NCI-H2196 treated with DMSO at 0.1 percent for 48 hours (cell line): Measurements from ENCODE around the gene RAB4A.

Experiments
- DNase-seq: peaks from one replicate; lab custom pipeline; 2025; ENCODE audit not compliant: unreplicated experiment; lab: John Stamatoyannopoulos, UW

Gene RAB4A

GRCh38 chr1:229243638-229244037, 27.3 kb upstream of the RAB4A start:
- no peak for DNase-seq

- DNase-seq: no peak
Measured at GRCh38 chr1:229244091-229244490, 26.8 kb upstream of the RAB4A start.

GRCh38 chr1:229247871-229248270, 23.0 kb upstream of the RAB4A start:
- DNase-seq: no peak

GRCh38 chr1:229248821-229249817, 21.8 kb upstream of the RAB4A start:
- DNase-seq: no peak

GRCh38 chr1:229249854-229250644, 20.9 kb upstream of the RAB4A start:
- no peak for DNase-seq

GRCh38 chr1:229251185-229251584, 19.7 kb upstream of the RAB4A start:
- DNase-seq: no peak

- no peak for DNase-seq
Measured at GRCh38 chr1:229252228-229252984, 18.5 kb upstream of the RAB4A start.

GRCh38 chr1:229253151-229253974, 17.5 kb upstream of the RAB4A start:
- no peak for DNase-seq

GRCh38 chr1:229254910-229255541, 15.9 kb upstream of the RAB4A start:
- DNase-seq: no peak

GRCh38 chr1:229258031-229258756, 12.7 kb upstream of the RAB4A start:
- peak; percentile 48 for DNase-seq

GRCh38 chr1:229258757-229259060, 12.2 kb upstream of the RAB4A start:
- no peak for DNase-seq

- DNase-seq: no peak
Measured at GRCh38 chr1:229260297-229260696, 10.6 kb upstream of the RAB4A start.

- DNase-seq: no peak
Measured at GRCh38 chr1:229262239-229262638, 8.7 kb upstream of the RAB4A start.

GRCh38 chr1:229263254-229263653, 7.7 kb upstream of the RAB4A start:
- DNase-seq: no peak

GRCh38 chr1:229264068-229264467, 6.8 kb upstream of the RAB4A start:
- DNase-seq: no peak

GRCh38 chr1:229264487-229264886, 6.4 kb upstream of the RAB4A start:
- DNase-seq: no peak

GRCh38 chr1:229266274-229266673, 4.6 kb upstream of the RAB4A start:
- no peak for DNase-seq

GRCh38 chr1:229266832-229267500, 3.9 kb upstream of the RAB4A start:
- no peak for DNase-seq

- DNase-seq: no peak
Measured at GRCh38 chr1:229268505-229268904, 2.4 kb upstream of the RAB4A start.
